ENCODE data around the gene RPL22.

Gene RPL22

DNA sequence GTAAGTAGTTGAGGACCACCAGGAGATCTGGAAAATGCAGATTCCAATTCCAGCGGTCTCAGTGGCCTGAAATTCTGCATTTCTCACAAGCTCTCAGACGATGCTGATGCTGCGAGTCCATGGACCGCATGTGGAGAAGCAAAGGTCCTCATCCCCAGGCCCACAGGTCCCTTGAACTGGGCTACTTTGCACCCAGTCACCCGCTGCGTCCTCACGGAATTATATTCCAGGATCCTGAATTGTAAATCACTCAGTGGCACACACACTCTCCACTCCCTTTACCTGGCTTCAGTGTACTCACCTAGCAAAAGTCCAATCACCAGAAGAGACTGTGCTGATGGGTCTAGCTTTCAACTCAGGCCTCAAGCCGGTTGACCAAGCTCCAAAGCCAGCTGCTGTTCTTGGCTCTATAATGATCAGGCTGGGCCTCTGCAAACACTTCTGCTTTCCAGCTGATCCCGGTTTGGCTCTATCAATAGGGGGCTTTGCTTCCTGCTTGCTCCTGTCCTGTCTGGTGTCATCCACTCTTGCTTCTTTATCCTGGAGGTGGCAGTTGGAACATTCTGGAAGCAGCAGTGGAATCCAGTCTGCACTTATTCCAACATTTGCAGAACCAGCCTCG lies 904 bp upstream of the RPL22 start:
- DNase-seq, result no peak

GRCh38 chr1:6198646-6199297 lies 623 bp downstream of the RPL22 start:
- DNase-seq, result no peak

DNA sequence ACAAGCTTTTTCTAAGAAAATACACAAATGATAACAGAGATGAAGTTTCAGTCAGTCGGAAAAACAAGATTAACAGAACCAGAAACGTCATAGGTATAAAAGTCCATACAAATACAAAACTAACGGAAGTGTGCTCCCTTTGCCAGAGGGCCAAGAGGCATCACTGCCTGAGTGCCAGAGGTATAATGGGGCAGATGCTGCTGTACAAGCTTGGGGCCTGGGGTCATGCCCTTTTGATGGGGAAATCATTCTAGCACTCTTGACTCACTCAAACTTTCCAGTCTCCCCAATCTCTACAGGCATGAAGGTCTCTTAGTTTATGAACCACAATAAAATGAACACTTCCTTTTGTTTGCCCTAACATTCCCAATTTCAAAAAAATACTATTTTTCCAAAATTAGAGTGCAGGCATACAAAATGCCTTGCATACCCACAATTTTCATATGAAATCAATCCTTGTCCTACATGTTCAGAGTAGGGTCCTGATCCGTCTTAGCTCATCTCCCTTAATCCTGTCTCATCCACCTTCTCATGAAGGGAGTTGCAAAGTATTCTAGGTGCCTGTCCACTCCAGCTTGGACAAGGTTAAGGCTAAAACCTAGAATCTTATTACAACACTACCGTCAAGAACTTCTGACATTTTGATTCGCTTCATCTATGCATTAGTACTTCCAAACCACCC lies 1.5 kb downstream of the RPL22 start:
- no peak for DNase-seq

GRCh38 chr1:6191968-6192367 lies 7.4 kb downstream of the RPL22 start:
- DNase-seq, result no peak

DNA sequence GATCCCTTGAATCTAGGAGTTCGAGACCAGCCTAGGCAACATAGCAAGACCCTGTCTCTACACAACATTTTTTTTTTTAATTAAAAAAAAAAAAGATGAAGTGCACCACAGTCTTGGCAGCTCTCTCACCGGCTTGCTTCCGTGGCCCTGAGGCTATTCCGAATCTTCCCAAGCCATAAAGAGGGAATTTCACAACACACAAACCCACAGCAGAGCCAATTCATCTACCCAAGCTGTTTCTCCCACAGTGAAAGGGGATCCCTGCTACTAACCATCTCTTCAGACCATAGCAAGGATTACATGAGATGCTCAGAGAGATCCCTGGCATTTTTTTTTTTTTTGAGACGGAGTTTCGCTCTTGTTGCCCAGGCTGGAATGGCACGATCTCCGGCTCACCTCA lies 10.9 kb downstream of the RPL22 start:
- DNase-seq, result no peak

DNA sequence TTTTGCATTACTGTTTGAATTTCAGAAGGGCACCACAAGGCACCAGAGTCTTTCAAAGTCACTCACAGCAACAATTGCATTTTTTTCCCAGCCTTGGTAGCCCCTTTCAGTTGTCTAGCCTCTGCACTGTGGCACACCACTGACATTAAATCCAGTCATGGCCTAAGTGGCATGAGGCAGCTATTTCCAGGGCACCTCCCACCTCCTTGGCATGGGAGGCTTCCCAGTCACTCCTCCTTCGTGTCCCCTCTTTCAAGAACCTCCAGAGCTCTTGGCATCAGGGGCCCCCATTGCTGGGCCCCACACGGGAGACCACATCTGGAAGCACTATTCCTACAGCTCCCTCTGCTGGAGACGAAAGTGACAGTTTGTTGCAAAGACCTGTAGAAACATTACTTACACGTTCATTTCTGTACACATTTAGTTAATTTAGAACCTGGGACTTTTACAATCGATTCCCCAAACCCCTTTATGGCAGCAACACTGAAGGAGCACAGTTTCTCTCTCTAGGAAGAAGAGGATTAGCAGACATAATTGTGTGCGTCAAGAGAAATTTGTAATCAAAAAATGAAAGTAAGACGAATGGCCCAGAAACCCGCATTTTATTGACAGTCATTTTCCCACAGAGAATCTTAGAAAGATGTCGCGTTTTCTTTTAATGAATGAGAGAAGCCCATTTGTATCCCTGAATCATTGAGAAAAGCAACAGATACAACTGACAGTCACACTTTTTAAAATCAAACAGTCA lies 13.6 kb downstream of the RPL22 start:
- DNase-seq, result peak in 1 of 2 donors; percentile 42

- DNase-seq, result no peak
Observed at GRCh38 chr1:6185151-6185550, 14.2 kb downstream of the RPL22 start.

DNA sequence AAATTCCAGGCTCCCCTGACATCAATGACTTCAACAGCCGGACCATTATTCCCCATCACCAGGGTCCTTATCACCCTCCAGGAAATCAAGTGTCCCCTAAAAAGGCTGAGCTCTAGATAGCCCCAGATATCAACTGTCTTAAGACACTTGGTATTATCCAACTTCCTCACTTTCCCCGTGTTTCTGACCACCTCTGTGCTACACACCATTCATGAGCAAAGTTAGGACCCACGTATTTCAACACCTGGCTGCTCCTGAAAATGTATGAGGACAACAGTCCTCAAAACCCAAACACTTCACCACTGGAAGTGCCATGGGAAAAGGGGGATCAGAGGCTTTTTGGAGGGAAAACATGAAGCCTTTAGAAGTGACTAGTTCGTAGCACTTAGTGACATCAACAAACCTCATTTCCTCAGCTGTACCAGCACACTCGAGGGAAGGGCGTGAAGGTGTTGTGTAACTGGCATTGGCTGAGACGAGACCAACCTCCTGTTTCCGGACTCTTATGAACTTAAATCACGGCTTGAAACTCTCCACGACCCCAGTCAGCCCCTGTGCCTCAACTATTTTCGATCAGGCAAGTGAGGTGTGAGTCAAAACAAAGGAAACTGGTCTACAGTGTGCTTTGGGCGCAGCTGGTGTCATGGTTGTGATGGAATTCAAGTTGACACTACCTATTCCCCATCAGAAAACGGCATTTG lies 15.2 kb downstream of the RPL22 start:
- DNase-seq, result no peak

- DNase-seq, result no peak
Observed at GRCh38 chr1:6183520-6183989, 15.8 kb downstream of the RPL22 start.

GRCh38 chr1:6181347-6181770 lies 18.0 kb downstream of the RPL22 start:
- DNase-seq, result no peak

DNA sequence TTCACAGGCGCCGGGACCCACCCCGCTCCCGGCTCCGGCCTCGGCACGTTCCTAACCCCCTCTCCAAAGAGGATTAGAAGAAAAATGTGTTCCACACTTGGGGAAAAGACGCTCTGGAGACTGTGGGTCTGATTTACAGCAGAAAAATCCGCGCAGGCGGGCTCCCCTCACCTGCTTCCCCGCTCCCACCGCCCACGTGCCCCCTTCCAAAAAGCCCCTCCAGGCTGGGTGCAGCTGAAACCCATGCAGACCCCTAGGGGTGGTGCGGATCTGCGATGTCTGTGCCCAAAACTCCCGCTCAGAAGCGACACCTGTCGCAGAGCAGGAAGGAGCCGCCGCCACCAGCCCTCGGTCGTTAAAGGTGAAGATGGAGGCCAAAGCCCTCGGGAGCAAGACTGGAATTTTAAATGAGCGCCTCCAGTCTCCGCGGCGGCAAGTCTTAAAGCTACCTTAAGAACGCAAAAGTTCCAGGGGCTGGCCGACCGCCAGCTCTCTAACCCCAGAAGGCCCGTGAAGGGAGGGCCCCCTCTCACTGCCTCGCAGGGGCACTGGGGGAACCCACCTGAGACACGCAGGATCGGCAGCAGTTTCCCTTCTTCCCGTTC lies 18.6 kb downstream of the RPL22 start:
- DNase-seq, result no peak

GRCh38 chr1:6180268-6180706 lies 19.1 kb downstream of the RPL22 start, which contains the start of gene CHD5:
Gene CHD5, minus strand, starts transcription at chr1:6180321. Its CDS starts 298 bp downstream, at chr1:6180023.
- DNase-seq, result no peak

GRCh38 chr1:6179564-6180175 lies 19.7 kb downstream of the RPL22 start:
- DNase-seq, result no peak

- DNase-seq, result no peak
Observed at GRCh38 chr1:6178751-6179563, 20.4 kb downstream of the RPL22 start.

GRCh38 chr1:6177681-6178380 lies 21.6 kb downstream of the RPL22 start:
- no peak for DNase-seq

- no peak for DNase-seq
Observed at GRCh38 chr1:6176779-6177178, 22.6 kb downstream of the RPL22 start.

GRCh38 chr1:6175411-6175828 lies 24.0 kb downstream of the RPL22 start:
- DNase-seq, result no peak

DNA sequence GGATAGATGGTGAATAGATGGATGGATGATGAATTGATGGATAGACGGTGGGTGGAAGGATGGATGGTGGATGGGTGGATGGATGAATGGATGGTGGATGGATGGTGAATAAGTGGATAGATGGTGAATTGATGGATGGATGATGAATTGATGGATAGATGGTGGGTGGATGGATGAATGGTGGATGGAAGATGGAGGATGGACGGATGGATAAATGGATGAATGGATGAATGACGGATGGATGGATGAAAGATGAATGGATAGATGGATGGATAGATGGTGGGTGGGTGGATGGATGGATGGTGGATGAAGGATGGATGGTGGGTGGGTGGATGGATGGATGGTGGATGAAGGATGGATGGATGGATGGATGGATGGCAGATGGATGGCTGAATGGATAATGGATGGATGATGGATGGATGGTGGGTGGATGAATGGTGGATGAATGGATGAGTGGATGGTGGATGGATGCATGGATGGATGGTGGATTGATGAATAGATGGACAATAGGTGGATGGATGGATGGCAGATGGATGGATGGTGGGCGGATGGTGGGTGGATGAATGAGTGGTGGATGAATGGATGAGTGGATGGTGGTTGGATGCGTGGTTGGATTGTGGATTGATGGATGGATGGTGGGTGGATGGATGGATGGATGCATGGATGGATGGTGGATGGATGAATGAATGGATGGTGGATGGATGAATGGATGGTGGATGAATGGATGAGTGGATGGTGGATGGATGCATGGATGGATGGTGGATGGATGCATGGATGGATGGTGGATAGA lies 24.6 kb downstream of the RPL22 start:
- DNase-seq, result no peak

DNA sequence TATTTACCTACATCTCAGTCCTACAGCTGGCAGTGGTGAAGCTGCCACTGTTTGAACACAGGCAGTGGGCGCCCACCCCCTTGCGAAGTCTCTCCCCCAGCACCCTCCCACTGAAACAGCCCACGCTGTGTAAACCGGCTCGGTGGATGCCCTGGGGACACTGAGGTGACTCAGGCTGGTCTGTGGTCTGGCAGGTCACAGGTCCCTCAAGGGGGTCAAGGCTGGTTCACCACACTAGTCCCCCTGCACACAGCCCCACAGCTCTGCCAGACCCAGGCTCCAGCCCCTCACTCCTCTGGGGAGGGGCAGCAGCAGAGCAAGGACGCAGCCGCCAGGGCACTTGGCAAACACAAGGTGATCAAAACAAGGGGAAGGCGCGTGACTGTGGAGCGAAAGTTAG lies 26.8 kb downstream of the RPL22 start:
- DNase-seq, result no peak

All from CD4-positive, alpha-beta T cell treated with Interleukin-4 for 1 hour (primary cell).